T47D (cell line): ENCODE results near the gene FBXO28.

Experiments used
- DNase-seq, 2 experiments: peaks; one replicate each; pipeline versions ENCODE4 v3.0.0 to v3.0.0-alpha.2; 2011 to 2012; ENCODE audit warnings: low read depth in 1 of 2, low spot score in 1 of 2
- JUND ChIP-seq: IDR thresholded peaks from 2 replicates; pipeline ENCODE4 v1.6.1; 2012; ENCODE audit warnings: low read depth
- in situ Hi-C: cut with HindIII; loops from 2 replicates; pipeline ENCODE4 v1.10.0; 2016; ENCODE audit warnings: low sequenced_read_pairs, low pct_unique_long_range_greater_than_20kb

Gene FBXO28

DNA sequence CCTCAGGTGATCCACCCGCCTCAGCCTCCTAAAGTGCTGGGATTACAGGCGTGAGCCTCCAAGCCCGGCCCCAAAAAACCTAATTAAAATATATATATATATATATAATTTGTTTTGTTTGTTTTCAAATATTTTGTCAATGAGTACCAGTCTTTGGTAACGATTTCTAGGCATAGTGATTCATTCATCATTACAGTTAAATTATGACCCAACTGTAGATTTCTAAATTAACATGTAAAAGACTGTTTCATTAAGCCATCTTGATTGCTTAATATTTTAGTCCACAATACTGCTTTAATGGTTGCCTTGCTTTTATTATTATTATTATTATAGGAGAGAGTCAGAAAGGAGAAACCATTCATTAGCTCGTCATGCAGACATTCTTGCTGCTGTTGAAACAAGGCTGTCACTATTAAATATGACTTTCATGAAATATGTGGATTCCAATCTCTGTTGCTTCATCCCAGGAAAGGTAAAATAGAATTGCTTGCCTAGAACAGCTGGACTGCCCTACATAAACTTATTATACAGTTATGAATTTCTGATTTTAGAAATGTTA, 19.9 kb downstream of the FBXO28 start:
- in situ Hi-C loops: no loop called here
- no peak for TF ChIP-seq JUND
- no peak for DNase-seq

DNA sequence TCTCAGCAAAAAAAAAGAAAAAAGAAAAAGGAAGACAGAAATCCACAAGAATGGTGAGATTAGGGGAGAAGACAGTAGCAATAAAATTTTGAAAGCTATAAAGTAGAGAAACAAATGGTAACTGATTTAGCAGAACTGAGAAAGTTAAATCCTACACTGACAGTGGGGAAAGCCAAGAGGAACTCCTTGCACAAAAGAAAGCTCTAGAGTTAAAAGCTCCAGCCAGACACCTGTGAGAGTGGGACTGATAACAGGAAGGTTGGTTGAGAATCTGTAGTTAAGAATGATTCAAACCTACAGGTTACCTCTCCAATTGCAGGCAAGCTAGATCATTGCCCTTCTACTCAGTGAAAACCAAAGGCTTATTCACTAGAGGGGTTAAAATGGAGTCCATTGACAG, 23.6 kb downstream of the FBXO28 start:
- in situ Hi-C loops: no loop called here
- DNase-seq: no peak
- TF ChIP-seq JUND: no peak

DNA sequence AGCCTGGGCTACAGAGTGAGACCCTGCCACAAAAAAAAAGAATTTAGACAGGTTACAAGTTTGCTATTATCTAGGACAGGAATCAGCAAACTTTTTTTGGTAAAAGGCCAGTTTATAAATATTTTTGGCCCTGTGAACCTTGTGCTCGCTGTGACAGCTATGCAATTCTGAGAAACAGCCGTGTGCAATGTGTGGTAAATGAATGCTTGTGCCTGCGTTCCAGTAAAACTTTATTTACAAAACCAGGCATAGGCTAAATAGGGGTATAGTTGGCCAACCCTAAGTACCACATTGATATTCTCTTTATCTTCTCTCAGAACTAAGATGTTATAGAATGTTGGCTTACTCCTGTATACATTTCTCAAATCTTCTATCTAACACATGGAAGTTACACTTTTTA, 24.3 kb downstream of the FBXO28 start:
- TF ChIP-seq JUND: no peak
- DNase-seq: no peak
- in situ Hi-C loops: no loop called here

DNA sequence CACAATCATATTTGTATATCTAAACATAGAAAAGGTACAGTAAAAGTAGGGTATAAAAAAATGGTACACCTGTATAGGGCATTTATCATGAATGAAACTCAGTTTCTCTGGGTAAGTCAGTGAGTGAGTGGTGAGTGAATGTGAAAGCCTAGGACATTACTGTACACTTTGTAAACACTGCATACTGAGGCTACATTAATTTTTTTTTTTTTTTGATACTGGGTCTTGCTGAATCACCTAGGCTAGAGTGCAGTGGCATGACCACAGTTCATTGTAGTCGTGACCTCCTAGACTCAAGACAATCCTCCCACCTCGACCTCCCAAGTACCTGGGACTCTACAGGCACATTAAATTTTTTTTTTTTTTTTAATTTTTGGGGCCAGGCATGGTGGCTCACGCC, 27.8 kb downstream of the FBXO28 start:
- in situ Hi-C loops: no loop called here
- DNase-seq: no peak
- TF ChIP-seq JUND: no peak

DNA sequence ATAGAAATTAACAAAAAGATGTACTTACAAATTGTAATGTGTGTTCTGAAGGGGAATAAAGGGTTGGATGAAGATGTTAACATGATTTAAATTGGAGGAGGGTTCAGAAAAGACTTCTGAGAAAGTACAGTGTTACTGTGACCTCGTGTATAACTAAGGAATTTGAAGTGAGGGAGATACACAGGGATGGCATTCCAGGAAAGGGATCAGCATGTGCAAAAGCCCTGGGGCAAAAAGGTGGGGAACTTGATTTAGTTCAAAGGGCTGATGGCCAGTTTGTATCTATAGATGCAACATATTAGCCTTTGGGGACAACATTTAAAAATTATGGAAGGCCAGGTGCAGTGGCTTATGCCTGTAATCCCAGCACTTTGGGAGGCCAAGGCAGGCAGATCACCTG, 35.8 kb downstream of the FBXO28 start:
- DNase-seq: no peak
- no peak for TF ChIP-seq JUND
- in situ Hi-C loops: no loop called here

DNA sequence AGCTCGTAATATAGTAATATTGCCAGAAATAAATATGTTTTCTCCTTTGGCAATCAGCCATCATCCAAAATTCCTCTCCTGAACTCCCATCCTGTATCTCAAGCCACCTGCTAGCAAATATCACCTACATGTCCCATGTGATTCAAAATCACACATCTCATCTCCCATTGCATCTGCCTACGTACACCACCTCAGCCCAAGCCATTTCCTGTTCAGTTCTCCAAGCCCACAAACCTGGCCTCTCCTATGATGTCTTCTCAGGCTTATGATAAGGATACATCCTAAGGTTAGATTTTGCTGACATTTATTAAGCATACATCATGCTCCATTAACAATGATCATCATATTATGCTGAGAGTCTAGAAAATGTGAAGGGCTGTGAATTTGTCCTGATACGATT, 37.2 kb downstream of the FBXO28 start:
- no peak for DNase-seq
- TF ChIP-seq JUND: no peak
- in situ Hi-C loops: no loop called here

DNA sequence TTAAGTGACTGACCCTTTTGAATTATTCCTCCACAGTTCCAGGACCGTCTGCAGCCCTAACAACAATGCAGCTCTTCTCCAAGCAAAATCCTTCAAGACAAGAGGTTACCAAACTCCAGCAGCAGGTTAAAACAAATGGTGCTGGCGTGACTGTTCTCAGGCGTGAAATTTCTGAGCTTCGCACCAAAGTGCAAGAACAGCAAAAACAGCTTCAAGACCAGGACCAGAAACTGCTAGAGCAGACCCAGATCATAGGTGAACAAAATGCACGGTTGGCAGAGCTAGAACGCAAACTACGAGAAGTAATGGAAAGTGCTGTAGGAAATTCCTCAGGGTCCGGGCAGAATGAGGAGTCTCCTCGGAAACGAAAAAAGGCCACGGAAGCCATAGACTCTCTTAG, 43.4 kb downstream of the FBXO28 start:
- no peak for DNase-seq
- in situ Hi-C loops: no loop called here
- TF ChIP-seq JUND: no peak

DNA sequence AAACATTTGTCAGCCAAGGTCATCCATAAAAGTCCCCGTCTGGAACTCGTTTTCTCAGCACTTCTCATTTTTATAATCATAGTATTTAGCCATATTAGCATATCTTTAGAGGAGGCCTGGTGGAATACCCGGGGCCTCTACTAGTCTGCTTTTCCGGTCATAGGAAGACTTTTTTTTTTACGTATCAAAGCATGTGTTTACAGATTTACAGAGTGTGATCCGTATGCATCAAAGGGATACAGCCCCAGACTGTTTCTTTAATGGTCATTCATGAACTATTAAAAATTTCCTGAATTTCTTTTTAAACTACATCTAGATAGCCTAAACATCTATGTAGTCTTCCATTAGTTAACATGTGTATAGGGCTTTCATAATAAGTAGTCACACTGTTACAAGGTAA, 45.6 kb downstream of the FBXO28 start:
- DNase-seq: no peak
- TF ChIP-seq JUND: no peak
- in situ Hi-C loops: no loop called here

DNA sequence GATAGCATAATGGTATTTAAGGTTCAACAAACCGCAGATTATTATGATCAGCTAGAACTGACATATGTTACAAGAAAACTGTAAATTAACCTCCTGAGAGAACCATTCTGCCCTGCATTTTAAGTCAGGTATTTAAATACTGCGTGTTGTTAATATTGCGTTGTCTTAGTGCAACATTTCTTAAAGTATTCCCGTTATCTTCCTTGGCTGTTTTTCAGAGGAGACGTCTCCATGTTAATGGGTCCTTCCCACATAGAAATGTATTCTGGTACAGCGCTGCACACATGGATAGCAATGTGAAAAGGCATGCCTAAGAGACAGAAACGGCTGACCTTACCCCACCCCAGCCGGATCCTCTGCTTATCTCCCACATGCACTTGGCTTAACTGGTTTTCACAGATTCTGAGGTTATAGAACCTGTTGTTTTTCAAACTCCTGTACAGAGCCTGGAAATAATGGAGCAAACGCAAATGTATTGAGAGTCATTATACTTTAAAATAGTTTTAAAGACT, 46.3 kb downstream of the FBXO28 start:
- in situ Hi-C loops: no loop called here
- no peak for DNase-seq
- no peak for TF ChIP-seq JUND

DNA sequence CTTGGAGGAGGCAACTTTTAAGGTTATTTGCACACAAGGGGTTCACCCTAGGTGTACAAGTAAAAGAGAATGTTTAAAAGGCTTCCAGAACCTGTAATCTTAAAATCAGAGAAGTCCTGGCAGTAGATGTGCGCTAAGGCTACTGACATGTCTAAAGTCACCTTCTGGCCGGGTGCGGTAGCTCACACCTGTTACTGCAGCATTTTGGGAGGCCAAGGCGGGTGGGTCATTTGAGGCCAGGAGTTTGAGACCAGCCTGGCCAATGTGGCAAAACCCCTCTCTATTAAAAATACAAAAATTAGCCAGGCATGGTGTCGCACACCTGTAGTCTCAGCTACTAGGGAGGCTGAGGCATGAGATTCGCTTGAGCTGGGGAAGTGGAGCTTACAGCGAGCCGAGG, 48.9 kb downstream of the FBXO28 start:
- in situ Hi-C loops: no loop called here
- no peak for DNase-seq
- no peak for TF ChIP-seq JUND

DNA sequence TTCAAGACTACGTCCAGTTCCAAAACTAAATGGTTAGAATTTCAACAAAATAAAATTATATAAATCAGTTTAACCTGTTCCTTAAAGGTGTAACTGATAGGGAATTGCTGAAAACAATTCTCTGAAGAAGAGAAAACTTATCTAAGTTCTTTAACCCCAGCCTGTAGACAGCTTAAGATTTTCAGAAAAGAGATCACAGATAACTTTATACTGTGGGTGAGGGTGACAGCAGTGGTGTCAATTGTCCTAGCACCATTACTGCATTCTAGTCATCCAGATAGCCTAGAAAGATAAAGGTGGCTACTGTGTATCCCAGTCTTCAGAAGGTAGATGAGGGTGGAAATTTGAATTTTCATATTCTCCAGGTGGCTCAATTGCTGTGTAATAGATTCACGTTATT, 49.4 kb downstream of the FBXO28 start:
- TF ChIP-seq JUND: no peak
- in situ Hi-C loops: no loop called here
- DNase-seq: no peak

DNA sequence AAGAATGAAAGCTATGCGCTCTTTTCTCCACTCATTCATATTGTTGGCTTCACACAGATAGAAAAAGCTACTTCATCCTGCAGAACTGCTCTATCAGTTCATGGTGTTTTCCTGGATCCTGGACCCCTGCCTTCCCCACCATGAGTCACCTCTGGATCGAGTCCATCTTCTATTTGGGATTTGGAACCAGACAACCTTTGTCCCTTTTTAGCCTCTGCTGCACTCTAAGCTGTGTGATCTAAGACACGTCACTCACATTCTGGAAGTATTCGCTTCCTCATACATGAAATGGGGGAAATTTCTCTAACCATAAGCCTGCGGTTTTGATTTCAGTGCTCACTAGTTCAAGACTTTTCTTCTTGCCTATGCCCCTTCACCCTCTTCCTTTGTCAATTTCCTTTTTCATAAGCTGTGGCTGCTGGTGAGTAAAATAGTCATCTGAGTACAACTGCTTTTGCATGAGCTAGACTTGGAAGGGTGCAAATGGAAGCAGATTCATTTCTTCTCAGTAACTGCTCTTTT, 55.0 kb downstream of the FBXO28 start:
- TF ChIP-seq JUND: no peak
- in situ Hi-C loops: no loop called here
- DNase-seq: no peak

DNA sequence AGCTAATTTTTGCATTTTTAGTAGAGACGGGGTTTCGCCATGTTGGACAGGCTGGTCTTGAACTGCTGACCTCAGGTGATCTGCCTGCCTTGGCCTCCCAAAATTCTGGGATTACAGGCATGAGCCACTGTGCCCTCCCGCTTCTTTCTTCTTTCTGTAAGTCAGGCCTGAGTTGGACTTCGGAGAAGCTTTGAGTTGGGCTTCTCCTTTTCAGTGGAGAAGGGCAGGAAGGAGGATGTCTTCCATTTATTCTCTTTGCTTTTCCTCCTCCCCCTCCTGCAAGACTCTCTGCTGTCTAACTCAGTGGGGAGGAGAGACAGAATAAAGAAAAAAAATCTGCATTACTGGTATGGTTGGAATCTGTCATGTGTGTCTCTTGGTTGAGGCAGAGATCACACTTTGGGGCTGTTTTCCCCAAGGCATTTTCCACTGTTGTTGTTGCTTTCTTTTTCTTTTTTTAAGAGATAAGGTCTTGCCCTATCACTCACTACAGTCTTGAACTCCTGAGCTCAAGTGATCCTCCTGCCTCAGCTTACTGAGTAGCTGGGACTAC, 55.9 kb downstream of the FBXO28 start:
- DNase-seq: no peak
- no peak for TF ChIP-seq JUND
- in situ Hi-C loops: no loop called here

DNA sequence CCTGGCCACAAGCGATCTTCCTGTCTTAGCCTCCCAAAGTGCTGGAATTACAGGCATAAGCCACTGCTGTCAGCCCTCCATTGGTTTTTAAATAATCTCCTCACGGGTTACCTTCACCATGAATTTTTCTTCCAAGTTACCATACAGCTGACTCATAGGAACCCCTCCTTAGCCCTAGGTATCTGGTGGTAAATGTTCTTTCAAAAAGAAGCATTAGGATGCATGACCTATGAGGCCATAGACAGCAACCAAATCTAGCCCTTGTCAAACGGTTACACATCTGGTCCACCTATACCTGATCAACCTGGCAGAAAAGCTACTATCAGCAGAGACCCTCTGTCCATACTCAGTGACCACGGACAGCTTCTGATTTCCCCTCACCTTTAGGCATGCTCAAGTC, 56.4 kb downstream of the FBXO28 start:
- no peak for DNase-seq
- in situ Hi-C loops: no loop called here
- no peak for TF ChIP-seq JUND
